GM12892 (cell line): Measurements from ENCODE around the gene HSPD1.
"Not testable (repeated sequence)": the region's sequence is repeated elsewhere in the genome, so short reads cannot be mapped to it uniquely, and the experiment has no call there.

ENCODE experiments used
- DNase-seq: peaks from one replicate; pipeline ENCODE4 v3.0.0; 2011; ENCODE audit not compliant: insufficient read length
- FAIRE-seq: peaks from 2 replicates; lab custom pipeline; 2011; peaks lifted over from hg19 to GRCh38; lab: Jason Lieb, UNC
- POLR2A ChIP-seq: IDR thresholded peaks from 2 replicates; pipeline ENCODE4 v1.6.1; 2011; ENCODE audit warnings: low read depth, low read length, control low read depth
- POLR2AphosphoS5 ChIP-seq: IDR thresholded peaks from 2 replicates; pipeline ENCODE4 v1.6.1; 2011; ENCODE audit warnings: low read depth, low read length, control low read depth
- TAF1 ChIP-seq: IDR thresholded peaks from 2 replicates; pipeline ENCODE4 v1.6.1; 2011; ENCODE audit warnings: low read depth, mild to moderate bottlenecking, control low read depth, low read length, borderline replicate concordance

The HSPD1 gene

GRCh38 chr2:197495433-197496134, 4.1 kb downstream of the HSPD1 start:
- FAIRE-seq: peak; percentile 21
- no peak for DNase-seq
- no peak for TF ChIP-seq POLR2AphosphoS5
- no peak for TF ChIP-seq TAF1
- TF ChIP-seq POLR2A: no peak

DNA sequence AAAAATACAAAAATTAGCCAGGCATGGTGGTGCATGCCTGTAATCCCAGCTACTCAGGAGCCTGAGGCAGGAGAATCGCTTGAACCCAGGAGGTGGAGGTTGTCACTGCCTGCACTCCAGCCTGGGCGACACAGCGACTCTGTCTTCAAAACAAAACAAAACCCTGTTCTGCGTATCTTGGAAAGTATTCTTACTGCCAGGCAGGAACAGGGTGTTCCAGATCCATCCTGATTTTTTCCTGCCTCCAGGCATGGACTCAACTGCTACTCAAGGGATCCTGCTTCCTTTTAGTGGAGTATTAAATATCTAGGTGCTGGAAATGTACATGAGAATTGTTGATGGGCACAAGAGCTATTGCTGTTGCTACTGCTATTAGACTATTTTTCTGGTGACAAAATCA, 12.3 kb downstream of the HSPD1 start:
- FAIRE-seq (no peak), DNase-seq (no peak)
- TF ChIP-seq TAF1 (no peak), POLR2AphosphoS5 (no peak), POLR2A (no peak)

GRCh38 chr2:197486175-197486574, 13.5 kb downstream of the HSPD1 start:
- FAIRE-seq: no peak
- no peak for DNase-seq
- TF ChIP-seq TAF1 (no peak), POLR2AphosphoS5 (no peak), POLR2A (no peak)

- FAIRE-seq, DNase-seq: not testable (repeated sequence)
These were observed 15.4 kb downstream of the HSPD1 start for GRCh38 chr2:197484248-197484647.

GRCh38 chr2:197480165-197481036, 19.2 kb downstream of the HSPD1 start:
- 0 out of 2 replicates have a peak, but pooled peaks have one; percentile 17 for TF ChIP-seq POLR2AphosphoS5
- no peak for TF ChIP-seq TAF1
- no peak for TF ChIP-seq POLR2A
- DNase-seq: no peak
- FAIRE-seq: no peak

DNA sequence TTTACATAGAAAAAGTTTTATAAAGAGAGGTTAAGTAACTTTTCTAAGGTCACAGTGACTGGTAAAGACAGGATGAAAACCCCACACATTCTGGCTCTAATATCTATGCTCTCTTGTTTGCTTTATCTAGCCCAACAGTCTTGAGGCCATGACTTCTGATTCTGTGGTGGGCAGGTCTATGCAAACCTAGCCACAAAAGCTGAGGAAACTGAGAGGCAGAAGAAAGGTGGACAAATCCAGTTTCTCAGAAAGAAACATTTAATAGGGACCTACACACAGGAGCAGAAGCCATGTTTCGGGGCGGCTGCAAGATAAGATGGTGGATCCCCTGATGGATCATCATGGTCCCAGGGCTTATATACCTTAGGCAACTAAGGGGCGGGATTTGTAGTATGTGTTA, 21.8 kb downstream of the HSPD1 start:
- FAIRE-seq: no peak
- no peak for DNase-seq
- no peak for TF ChIP-seq TAF1
- TF ChIP-seq POLR2AphosphoS5: no peak
- TF ChIP-seq POLR2A: no peak

DNA sequence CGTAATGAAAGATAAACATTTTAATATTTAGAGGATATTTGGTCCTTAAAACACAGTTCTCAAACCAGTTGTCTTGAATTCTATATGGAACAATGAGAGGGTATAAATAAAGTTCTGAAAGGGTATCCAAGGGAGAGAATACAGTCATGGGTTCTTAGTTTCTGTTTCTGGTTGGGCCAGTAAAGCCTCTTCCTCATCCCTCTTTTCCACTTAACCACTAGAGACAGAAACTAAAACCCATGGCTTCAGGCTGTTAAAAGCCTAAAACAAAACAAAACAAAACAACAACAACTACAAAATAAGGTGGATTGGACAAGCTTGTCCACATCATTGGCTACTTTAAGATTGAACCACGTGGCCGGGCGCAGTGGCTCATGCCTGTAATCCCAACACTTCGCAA, 27.5 kb downstream of the HSPD1 start:
- no peak for FAIRE-seq

GRCh38 chr2:197464175-197464574, 35.5 kb downstream of the HSPD1 start:
- FAIRE-seq: no peak
- TF ChIP-seq POLR2A (no peak), TAF1 (no peak), POLR2AphosphoS5 (no peak)
- DNase-seq: no peak

More for the DNA sequence above, 27.5 kb downstream of the HSPD1 start:
- no peak for DNase-seq
- TF ChIP-seq POLR2A (no peak), POLR2AphosphoS5 (no peak), TAF1 (no peak)

- DNase-seq: no peak
- no peak for FAIRE-seq
- TF ChIP-seq POLR2AphosphoS5: no peak
- no peak for TF ChIP-seq TAF1
- TF ChIP-seq POLR2A: no peak
These were observed 38.6 kb downstream of the HSPD1 start for GRCh38 chr2:197461057-197461456.

DNA sequence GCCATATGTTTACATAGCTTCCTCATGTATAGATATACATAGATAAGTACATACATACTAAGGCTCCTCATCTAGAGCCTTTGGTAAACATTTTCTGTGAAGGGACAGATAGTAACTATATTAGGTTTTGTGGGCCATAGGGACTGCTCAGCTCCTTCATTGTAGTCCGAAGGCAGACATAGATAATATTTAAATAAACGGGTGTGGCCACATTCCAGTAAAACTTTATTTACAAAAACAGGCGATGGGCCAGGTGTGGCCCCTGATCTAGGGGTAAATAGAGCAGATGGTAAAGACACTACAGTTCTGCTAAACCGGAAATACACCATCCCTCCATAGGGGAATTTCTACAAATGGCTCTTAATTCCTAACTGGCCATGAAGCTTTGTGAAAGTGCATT, 39.0 kb downstream of the HSPD1 start:
- DNase-seq (no peak), FAIRE-seq (no peak)
- TF ChIP-seq POLR2AphosphoS5: no peak
- TF ChIP-seq TAF1: no peak
- no peak for TF ChIP-seq POLR2A

GRCh38 chr2:197455428-197455827, 44.2 kb downstream of the HSPD1 start:
- no peak for TF ChIP-seq TAF1
- TF ChIP-seq POLR2AphosphoS5: no peak
- TF ChIP-seq POLR2A: no peak
- no peak for DNase-seq
- no peak for FAIRE-seq

GRCh38 chr2:197454923-197455322, 44.7 kb downstream of the HSPD1 start:
- FAIRE-seq: no peak
- TF ChIP-seq POLR2A: no peak
- no peak for TF ChIP-seq POLR2AphosphoS5
- no peak for TF ChIP-seq TAF1
- no peak for DNase-seq
